AG08395 (cell line): ENCODE measurements around the gene ETS1.

Experiments used
- DNase-seq: peaks from one replicate; pipeline ENCODE4 v3.0.0; 2012; ENCODE audit warnings: mixed read lengths, low spot score

The ETS1 gene

DNA sequence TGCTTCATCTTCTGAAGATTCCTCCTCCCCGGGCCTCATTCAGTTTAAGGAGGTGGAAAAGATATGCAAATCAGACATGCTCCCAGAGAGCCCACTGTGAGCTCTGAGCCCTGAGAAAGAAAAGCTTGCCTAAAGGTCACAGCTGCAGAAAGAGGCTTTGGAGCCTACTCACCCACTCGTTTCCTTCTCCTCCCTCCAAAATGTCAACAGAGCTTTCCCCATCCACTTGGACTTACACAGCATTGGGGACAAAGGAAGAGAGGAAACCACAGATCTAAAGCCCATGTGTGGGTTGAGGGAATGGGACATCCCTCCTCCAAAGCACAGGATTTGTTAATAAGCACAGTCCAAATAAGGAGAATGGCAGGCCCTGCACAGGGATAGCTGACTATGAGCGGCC lies 158.4 kb downstream of the ETS1 start:
- DNase-seq: no peak

DNA sequence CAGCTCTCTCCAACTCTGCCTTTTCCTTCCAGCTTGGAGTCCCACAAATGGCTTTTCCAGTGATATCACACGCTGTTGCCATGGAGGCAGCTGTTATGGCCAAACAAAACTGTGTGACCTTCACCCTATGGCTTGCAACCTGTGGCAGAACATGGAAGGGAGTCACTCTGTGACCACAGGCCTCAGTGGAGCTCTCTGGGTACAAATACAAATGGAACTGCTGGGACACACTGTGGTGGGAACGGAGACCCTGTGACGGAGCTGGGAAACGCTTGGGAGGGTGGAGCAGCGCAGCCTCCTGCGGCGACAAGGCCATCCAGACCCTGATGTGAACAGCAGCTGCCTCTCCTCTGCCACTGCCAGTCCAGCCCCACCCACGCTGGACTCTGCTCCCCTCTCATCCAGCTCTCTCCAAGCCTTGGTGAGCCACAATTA lies 162.5 kb downstream of the ETS1 start:
- peak; percentile 48 for DNase-seq

DNA sequence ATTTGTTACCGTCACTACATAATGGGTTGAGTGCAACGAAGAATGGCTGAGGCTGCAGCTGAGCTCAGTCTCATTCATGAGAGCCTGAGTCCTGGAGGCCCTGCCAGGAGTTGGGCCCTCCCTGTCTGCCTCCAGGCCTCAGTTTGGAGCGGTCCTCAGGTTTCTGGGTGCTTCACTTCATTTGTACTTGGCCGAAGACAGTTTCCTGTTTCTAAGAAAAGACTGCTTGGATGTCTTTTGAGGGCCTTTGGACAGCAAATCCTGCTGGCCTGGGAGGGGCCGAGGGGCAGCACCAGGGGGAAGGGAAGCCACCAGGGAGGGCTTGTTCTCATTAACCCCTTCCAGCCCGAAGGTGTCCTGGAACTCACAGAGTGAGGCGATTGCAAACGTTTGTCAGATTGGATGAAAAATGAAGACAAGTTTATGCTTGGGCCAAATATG lies 163.1 kb downstream of the ETS1 start:
- peak; percentile 14 for DNase-seq

DNA sequence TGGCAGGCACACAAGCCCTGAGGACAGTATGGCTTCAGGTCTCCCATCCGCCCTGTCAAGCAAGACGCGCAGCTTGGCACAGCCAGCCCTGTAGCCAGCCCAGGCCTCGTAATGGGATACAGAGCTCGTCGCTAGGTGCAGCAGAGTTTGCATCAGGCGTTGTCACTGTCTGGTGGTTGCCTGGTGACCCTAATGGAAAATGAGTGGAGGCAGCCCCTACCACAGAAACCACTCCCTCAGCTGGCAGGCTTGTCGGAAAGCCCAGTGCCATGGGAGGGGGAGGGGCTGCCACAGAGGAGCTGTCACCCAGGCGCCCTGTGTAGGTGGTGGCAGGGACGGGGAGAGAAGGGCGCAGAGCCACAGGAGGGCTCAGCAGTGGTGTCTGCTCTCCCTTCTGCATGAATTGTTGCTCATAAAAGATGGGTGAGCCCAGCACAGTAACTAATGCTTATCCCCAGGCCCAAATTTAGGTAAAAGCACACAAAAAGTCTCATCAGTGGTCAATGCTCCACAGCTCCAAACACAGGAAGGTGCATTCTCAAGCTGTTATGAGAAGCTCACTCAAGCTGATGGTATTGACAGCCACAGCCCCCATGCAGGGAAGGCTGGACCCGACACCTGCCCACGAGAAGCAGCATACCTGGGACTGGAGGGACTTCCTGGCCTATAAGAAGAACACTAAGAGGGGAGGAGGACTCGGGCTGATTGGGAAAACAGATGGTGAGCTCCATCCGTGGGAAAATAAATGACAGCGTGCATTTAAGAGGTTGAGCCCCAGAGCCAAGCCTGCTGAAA lies 164.6 kb downstream of the ETS1 start:
- DNase-seq: no peak

DNA sequence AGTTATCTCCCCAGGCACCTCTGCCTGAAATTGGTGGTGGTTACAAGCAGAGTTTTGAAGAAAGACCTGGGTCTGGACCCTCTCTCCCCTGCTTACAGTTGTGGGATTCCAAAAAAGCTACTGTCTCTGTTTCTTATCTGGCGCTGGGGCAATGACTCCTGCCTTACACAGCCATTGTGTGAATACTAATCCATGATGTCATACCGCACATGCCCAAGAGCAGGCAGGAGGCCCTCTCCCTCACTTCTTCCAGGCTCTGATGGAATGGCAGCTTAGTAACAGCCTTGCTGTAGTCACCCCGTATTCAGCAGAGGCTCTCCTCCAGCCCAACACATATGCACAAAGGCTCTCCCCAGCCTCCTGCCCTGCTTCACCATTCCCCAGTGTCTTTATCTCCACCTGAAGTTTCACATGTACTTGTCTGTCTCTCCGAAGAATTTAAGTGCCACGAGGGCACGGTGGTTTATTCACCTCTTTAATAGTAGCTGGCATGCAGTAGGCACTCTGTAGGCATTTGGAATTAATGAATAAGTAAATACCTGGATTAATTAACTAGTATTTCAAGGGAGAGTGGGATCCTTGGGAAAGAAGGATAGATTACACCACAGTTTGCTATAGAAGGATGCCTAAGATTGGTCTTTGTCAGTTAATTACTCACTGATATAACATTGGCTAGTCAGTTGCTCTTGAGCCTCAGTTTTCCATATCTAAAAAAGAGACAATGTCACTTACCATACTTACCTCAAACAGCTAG lies 165.6 kb downstream of the ETS1 start:
- DNase-seq: peak; percentile 36

DNA sequence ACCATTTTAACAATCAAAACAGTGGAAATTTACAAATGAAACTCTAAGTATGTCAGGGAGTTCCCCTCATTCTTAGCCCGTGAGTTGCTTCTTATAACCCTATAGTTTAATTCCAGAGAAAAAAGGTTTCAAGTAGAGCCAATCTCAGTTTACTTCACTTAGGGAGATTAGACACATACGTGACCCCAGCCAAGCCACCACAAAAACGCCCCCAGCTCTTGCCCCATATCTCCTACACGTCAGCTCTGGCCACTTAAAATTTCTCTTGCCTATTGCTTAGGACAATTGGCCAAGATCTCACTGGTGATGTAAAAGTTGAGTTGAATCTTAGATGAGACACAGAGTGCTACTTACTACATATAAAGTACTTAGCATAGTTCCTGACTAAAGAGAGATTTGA lies 166.4 kb downstream of the ETS1 start:
- peak; percentile 16 for DNase-seq

DNA sequence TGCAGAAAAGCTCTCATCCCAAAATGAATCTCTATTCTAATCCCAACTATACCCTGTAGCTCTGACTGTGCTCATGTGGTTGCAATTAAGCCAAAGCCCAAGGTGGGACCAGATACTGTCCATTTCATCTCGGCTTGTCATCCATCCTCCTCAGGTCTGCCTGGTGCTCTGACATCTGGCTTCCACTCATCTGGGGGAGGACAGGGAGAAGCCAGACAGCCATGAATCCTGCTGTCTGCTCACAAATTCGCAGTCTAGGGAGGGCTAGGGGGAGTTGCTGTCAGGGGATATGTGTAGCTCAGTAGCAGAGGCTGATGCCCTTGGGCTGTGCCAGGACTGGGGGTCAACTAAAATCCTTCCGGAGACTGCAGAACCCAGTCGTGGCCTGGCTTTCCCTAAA lies 167.1 kb downstream of the ETS1 start:
- DNase-seq: no peak

DNA sequence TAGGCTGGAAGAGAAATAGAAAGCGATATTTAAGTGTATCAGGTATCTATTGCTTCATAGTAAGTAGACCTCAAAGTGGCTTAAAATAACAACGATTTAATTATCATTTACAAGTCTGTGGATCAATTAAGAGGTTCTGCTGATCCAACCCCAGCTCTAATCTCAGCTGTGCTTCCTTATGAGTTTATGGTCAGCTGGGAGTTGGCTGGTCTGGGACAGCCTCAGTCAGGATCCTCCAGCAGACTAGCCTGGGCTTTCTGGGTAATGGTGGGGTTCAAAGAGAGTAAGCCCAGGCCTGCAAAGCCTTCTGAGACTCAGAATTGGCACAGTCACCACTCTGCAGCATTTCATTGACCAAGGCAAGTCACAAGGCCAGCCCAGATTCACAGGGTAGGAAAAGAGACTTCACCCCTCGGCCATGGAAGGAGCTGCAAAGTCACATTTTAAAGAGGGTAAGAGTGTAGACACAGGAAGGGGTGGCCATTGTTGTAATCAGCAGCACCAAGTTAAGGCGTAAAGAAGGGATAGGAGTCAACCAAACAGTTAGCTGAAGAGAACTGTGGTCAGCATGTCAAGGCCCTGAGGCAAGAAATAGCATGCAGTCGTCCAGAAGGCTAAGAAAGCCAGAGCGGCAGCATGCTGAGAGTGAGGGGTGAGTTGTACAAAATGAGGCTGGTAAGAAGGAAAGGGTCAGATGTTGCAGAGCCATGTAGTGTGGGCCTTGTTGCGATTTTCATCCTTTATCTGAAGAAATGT lies 168.2 kb downstream of the ETS1 start:
- no peak for DNase-seq

DNA sequence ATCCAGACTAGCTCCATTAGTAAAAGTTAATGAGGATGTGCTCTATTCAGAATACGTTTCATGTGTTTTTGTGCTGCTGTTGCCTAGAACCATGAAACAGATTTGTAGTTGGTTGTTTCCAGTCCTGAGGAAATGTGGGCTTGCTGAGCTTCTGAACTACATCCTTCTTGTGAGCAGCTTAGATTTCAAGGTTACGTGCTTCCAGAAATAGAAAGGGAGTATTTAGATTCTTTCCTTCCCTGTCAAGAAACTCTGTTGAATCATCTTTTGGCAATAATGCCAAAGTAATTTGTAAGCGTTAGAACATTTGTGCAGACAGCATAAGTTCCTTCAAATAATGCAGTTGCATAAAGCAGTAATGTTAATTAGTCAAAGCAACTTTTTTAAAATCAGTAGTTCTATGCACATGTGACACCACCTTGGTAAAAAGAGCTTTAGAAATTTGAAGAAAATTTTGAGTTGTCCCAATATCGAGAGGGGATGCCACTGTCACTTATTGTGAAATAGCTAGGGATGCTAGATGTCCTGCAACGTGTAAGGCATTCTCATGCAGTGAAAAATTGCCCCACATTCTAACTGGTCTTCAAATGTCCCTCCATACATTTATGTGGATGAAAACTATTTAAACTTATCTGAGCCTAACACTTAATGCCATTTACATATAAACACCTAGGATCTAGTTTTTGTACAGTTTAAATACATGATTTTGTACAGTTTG lies 169.6 kb downstream of the ETS1 start:
- DNase-seq: peak; percentile 90

DNA sequence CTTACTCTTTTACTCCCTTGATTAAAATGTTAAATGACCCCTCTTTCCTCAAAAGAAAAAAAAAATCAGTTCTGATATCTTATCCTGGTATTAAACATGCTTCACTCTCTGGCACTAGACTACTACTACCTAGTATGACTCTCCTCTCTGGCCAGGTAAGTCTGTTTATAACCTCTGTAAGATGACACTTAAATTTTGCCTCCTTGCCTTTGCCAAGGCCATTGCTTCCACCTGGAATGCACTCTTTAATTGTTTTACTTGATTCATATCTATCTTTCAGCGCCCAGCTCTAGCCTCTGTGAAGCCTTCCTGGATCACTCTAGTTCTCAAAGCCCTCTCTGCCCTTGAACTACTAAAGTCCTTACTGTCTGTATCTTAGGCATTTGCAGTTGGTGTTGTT lies 170.4 kb downstream of the ETS1 start:
- no peak for DNase-seq

DNA sequence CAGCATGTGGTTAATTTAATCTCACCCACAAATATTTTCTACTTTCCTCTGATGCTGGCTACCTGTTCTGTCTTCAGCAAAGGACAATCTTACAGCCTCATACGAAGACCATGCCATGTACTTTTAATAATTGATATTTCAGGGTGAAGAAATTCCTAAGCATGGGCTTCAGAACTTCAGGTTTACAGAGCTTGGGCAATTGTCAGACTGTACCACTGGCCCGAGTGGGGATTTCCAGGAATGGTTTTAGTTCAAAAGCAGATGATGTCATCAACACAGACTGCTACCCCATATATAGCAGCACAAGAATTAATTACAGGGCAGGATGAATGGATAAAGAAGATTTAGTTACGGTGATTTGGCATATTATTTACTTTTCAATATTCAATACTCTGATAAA lies 171.8 kb downstream of the ETS1 start:
- DNase-seq: no peak

DNA sequence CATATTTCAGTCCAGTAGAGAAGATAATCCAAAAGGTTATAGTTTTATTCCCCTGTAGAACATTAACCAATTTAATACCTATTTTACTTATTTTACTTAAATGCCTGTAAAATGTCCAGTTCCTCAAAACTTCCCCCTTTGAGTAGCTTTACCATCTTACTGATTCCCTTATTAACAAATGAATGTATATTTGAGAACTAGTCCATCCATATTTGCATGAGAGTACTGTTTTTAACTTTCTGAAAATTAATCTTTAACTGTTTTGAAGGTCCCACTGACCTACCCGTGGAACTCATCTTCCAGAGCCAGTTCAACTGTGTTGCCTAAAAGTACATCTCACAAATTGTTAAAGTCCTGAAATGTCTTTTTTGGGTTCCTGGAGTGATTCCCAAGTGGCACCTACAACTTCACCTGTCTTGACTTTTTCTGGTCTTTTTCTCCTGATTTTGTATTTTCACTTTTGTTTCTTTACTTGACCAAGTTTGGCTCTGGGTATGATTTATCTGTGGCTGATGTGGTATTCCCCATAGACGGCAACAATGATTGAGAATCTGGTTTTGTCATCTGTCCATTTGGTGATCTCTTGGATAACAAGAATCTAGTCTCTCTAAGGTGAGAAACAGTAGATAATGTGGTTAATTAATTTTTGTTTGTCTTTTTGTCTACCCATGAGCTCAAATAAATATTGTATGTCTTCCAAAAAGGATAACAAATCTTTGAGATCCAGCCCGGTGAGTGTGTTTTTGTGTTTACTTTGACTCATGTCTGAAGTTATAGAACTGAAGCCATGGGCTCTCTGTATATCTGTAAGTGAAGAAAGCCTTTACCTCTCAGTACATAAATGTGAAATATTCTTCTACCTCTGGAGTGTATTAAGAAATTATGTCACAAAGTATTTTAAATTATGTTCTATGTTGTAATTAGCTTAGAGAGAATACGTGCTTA lies 174.2 kb downstream of the ETS1 start:
- DNase-seq: no peak

DNA sequence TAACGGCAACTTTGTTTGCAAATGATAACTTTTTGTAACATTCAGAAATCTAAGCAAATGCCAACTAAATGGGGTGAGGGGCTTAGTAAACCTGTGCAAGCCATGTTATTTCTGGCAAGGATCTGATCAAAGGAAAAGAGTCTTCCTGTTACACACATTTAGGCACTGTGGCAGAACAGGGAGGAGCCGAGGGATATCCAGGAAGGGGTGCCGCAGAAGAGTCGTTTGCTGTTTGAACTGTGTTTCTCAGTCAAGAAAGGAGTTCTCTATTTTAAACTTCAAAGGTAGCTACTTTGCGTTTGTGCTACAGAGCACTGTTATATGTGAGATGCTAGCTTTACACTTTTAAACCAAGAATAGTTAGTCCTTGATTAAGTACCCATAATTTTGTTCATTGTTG lies 175.5 kb downstream of the ETS1 start:
- DNase-seq: no peak

DNA sequence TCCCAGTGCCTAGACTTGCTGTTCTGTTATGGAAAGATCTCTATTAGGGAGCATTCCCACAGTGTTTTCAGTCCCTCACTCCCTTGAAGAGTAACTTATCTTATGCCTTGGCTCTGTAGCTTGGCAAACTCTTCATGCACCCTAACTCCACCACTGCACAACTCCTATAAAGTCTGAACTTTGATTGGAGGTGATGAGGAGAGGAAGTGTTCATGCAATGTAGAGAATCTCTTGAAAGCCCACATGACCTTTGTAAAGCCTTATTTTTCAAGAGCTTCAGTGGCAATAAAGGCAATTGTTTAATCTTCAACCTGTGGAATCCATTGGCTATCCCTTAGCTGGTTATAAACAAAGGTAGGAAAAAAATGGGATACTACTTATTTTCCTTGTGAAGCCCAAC lies 176.2 kb downstream of the ETS1 start:
- DNase-seq: no peak

DNA sequence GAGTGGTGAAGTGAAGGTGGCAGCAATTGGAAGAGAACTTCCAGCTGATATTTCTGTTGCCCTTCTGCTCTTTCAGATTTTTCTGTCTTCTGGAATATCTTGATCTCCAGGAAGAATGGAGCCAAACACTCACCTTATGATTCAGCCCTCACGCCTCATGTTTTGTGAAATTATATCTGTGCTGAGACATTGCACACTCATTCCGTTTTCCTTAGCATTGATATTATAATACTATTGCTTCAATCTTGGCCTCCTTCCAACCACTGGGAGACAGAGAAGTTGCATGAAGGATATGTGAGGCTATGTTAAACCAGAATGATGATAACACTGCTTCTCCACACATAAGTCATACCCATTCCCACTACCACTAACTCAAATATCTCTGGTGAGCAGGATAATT lies 177.9 kb downstream of the ETS1 start:
- DNase-seq: peak; percentile 14
